Ishikawa (cell line): Measurements from ENCODE around the gene ARL3.

Source experiments
- CEBPB ChIP-seq: IDR thresholded peaks from 2 replicates; pipeline ENCODE4 v1.6.1; 2012
- CREB1 ChIP-seq: IDR thresholded peaks from 2 replicates; pipeline ENCODE4 v1.6.1; 2012; ENCODE audit warnings: low read depth
- EGR1 ChIP-seq: IDR thresholded peaks from 2 replicates; pipeline ENCODE4 v1.6.1; 2012
- EP300 ChIP-seq: IDR thresholded peaks from 2 replicates; pipeline ENCODE4 v1.6.1; 2012; ENCODE audit warnings: borderline replicate concordance
- FOXM1 ChIP-seq: IDR thresholded peaks from 2 replicates; pipeline ENCODE4 v1.6.1; 2012; ENCODE audit warnings: low read depth, borderline replicate concordance
- MAX ChIP-seq: IDR thresholded peaks from 2 replicates; pipeline ENCODE4 v1.6.1; 2012
- NFIC ChIP-seq: IDR thresholded peaks from 2 replicates; pipeline ENCODE4 v1.6.1; 2012
- RAD21 ChIP-seq: IDR thresholded peaks from 2 replicates; pipeline ENCODE4 v1.6.1; 2012; ENCODE audit warnings: low read depth
- REST ChIP-seq: IDR thresholded peaks from 2 replicates; pipeline ENCODE4 v1.6.1; 2012; ENCODE audit warnings: low read depth, mild to moderate bottlenecking
- TAF1 ChIP-seq: IDR thresholded peaks from 2 replicates; pipeline ENCODE4 v1.6.1; 2012; ENCODE audit warnings: low read depth, mild to moderate bottlenecking
- TCF12 ChIP-seq: IDR thresholded peaks from 2 replicates; pipeline ENCODE4 v1.6.1; 2012; ENCODE audit warnings: low read depth
- TEAD4 ChIP-seq: IDR thresholded peaks from 2 replicates; pipeline ENCODE4 v1.6.1; 2012
- USF1 ChIP-seq: IDR thresholded peaks from 2 replicates; pipeline ENCODE4 v1.6.1; 2012
- YY1 ChIP-seq: IDR thresholded peaks from 2 replicates; pipeline ENCODE4 v1.6.1; 2012; ENCODE audit warnings: low read depth
- ZBTB7A ChIP-seq: IDR thresholded peaks from 2 replicates; pipeline ENCODE4 v1.6.1; 2012; ENCODE audit warnings: low read depth

ARL3 gene

DNA sequence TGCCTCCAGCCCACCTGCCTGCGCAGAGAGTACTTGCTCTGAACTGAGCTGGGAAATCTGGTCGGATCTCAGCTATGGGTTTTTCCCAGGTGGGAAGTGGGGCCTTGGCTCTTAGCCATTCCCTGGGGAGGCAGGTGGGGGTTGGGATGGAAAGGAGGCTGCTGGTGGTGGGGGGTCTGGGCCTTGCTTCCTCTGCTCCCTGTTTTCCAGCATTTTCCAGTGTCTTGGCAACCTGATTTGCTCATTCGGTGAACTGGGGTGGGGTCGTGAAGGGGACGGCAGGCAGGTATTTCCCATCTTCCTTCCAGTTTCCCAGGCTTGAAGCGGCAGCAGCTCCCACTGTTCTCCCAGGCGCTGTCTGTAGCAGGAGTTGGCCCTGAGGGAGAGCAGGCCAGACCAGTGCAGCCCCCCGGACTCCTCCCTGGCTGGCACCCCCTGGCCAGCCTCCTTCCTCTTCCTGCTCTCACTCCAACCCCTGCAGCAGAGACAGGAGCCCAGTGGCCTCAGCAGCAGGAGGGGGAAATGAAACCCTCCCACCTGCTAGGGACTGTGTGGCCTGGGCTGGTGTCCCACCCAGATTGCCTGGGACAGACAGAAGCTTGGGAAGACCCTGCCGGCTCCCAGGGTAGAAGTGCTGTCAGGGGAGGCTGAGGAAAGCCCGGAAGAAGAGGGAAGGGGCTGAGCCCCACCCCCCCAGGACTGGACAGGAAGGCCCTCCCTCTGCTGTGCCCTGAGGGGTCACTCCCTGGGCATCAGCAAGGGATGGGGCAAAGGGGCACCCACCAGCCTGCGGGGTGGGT, 63.3 kb downstream of the ARL3 start:
- no peak for TF ChIP-seq EGR1
- no peak for TF ChIP-seq YY1
- TF ChIP-seq CEBPB = no peak
- no peak for TF ChIP-seq EP300
- no peak for TF ChIP-seq FOXM1
- no peak for TF ChIP-seq RAD21
- TF ChIP-seq CREB1 = no peak
- TF ChIP-seq REST = no peak
- TF ChIP-seq NFIC = no peak
- TF ChIP-seq TEAD4 = no peak
- TF ChIP-seq MAX = no peak
- no peak for TF ChIP-seq USF1
- TF ChIP-seq TCF12 = no peak
- TF ChIP-seq TAF1 = no peak
- TF ChIP-seq ZBTB7A = no peak

GRCh38 chr10:102649797-102650654, 64.2 kb downstream of the ARL3 start:
- TF ChIP-seq CREB1 = no peak
- TF ChIP-seq EP300 = no peak
- no peak for TF ChIP-seq USF1
- TF ChIP-seq TEAD4 = no peak
- no peak for TF ChIP-seq ZBTB7A
- no peak for TF ChIP-seq REST
- no peak for TF ChIP-seq YY1
- no peak for TF ChIP-seq TAF1
- TF ChIP-seq FOXM1 = no peak

GRCh38 chr10:102648889-102649796, 65.1 kb downstream of the ARL3 start:
- TF ChIP-seq TAF1 = no peak

GRCh38 chr10:102648269-102648888, 65.8 kb downstream of the ARL3 start:
- no peak for TF ChIP-seq REST
- no peak for TF ChIP-seq TCF12
- TF ChIP-seq YY1 = no peak
- no peak for TF ChIP-seq EP300
